MCF 10A (cell line): ENCODE data around the gene AP3S2. TPM values are rescaled to one million over a fixed set of nuclear protein-coding genes. Genes with fewer than 3 reads are reported as not detected.
"Not testable (repeated sequence)": the region's sequence is repeated elsewhere in the genome, so short reads cannot be mapped to it uniquely, and the experiment has no call there.

Experiments used
- BruUV-seq: library from RNA; stranded (reverse); fragments of 400-500 nt; replicated peaks from 2 replicates; lab custom pipeline; 2021; lab: Mats Ljungman, UMichigan
- CTCF ChIA-PET: fragments of 300-600 bp; sonication (Branson Sonifier 250); formaldehyde crosslinking; extraction: SDS; loops from one replicate; lab custom pipeline; 2021; ENCODE audit warnings: antibody characterized with exemption, inconsistent platforms; lab: Yijun Ruan, JAX
- POLR2A ChIA-PET: fragments of 300-600, 350-650 bp; sonication (Branson Sonifier 250); formaldehyde crosslinking; extraction: SDS; loops from one replicate; lab custom pipeline; 2020; ENCODE audit warnings: antibody characterized with exemption, inconsistent platforms; lab: Yijun Ruan, JAX
- DNase-seq: peaks from one replicate; pipeline ENCODE4 v3.0.0-alpha.2; 2018; ENCODE audit not compliant: unreplicated experiment
- H3K27ac Mint-ChIP-seq: one replicate; pipeline ENCODE4 v1.8.0; 2022; ENCODE audit warnings: mild to moderate bottlenecking, low read depth, mixed read lengths; ENCODE audit not compliant: unreplicated experiment
- H3K27me3 Mint-ChIP-seq: one replicate; pipeline ENCODE4 v1.8.0; 2022; ENCODE audit warnings: mixed read lengths; ENCODE audit not compliant: insufficient read depth, unreplicated experiment
- H3K36me3 Mint-ChIP-seq: one replicate; pipeline ENCODE4 v1.8.0; 2022; ENCODE audit warnings: mild to moderate bottlenecking, moderate library complexity, mixed read lengths; ENCODE audit not compliant: insufficient read depth, unreplicated experiment
- H3K4me1 Mint-ChIP-seq: one replicate; pipeline ENCODE4 v1.8.0; 2022; ENCODE audit warnings: mixed read lengths; ENCODE audit not compliant: insufficient read depth, unreplicated experiment
- H3K4me3 Mint-ChIP-seq: one replicate; pipeline ENCODE4 v1.8.0; 2022; ENCODE audit warnings: mild to moderate bottlenecking, moderate library complexity, mixed read lengths; ENCODE audit not compliant: unreplicated experiment
- H3K9me3 Mint-ChIP-seq: one replicate; pipeline ENCODE4 v1.8.0; 2022; ENCODE audit warnings: mixed read lengths; ENCODE audit not compliant: unreplicated experiment
- CTCF ChIP-seq: fragments of 200-600 bp; IDR thresholded peaks from one replicate; pipeline ENCODE4 v1.8.0; 2022; ENCODE audit warnings: antibody characterized with exemption, mild to moderate bottlenecking; ENCODE audit not compliant: unreplicated experiment
- intact Hi-C: fragments of 100-400 bp; cut with micrococcal nuclease; formaldehyde crosslinking; loops from 2 replicates; pipeline ENCODE4 v1.14.1; 2022
- total RNA-seq: library from RNA; stranded (reverse); gene quantifications from 2 replicates; pipeline ENCODE4 v1.2.3, GENCODE V29; 2022

AP3S2 gene
- total RNA-seq, 1 experiment from 2014 or later = 38.4 TPM

- H3K4me1 Mint-ChIP-seq = peaks cover 22% of the 10 kb centered on the region
- peak overlapping the region; percentile 10 for H3K27ac Mint-ChIP-seq
- H3K27me3 Mint-ChIP-seq = no peaks in the 10 kb centered on the region
- CTCF ChIA-PET = interaction anchor here (1.0 to 1.3 kb wide), 2 partner anchors 34 to 80 kb away, joined by 3 to 6 read pairs; no protein-coding TSS in a partner anchor
- peaks cover 98% of the 10 kb centered on the region for H3K36me3 Mint-ChIP-seq
- DNase-seq = peak; percentile 72
- H3K4me3 Mint-ChIP-seq = no peak overlapping the region
- BruUV-seq = no TSS peak
- POLR2A ChIA-PET = interaction anchor here (1.4 kb wide), 1 partner anchor 20 kb away, joined by 3 read pairs; the partner anchor contains the start of gene ANPEP
- H3K9me3 Mint-ChIP-seq = no peaks in the 10 kb centered on the region
- TF ChIP-seq CTCF = no peak
- intact Hi-C loops = no loop called here
These were observed 99.1 kb downstream of the AP3S2 start for GRCh38 chr15:89794627-89795241.

GRCh38 chr15:89792106-89792805, 101.5 kb downstream of the AP3S2 start:
- H3K36me3 Mint-ChIP-seq = peaks cover 98% of the 10 kb centered on the region
- no peak for TF ChIP-seq CTCF
- peaks cover 20% of the 10 kb centered on the region for H3K4me1 Mint-ChIP-seq
- H3K4me3 Mint-ChIP-seq = no peak overlapping the region
- no TSS peak for BruUV-seq
- no peak for DNase-seq
- no peaks in the 10 kb centered on the region for H3K9me3 Mint-ChIP-seq
- intact Hi-C loops = no loop called here
- H3K27me3 Mint-ChIP-seq = no peaks in the 10 kb centered on the region
- ChIA-PET CTCF (interaction anchor here (0.6 to 1.2 kb wide), 2 partner anchors 36 to 83 kb away, joined by 3 read pairs; no protein-coding TSS in a partner anchor), POLR2A (interaction anchor here (0.6 kb wide), 1 partner anchor 9 kb away, joined by 4 read pairs; no protein-coding TSS in a partner anchor)
- no peak overlapping the region for H3K27ac Mint-ChIP-seq

- no TSS peak for BruUV-seq
- ChIA-PET CTCF (no interaction called here), POLR2A (interaction anchor here (1.4 kb wide), 1 partner anchor 9 kb away, joined by 6 read pairs; no protein-coding TSS in a partner anchor)
- Mint-ChIP-seq H3K4me1 (peaks cover 15% of the 10 kb centered on the region), H3K27ac (no peak overlapping the region), H3K4me3 (no peak overlapping the region), H3K36me3 (peaks cover 98% of the 10 kb centered on the region), H3K9me3 (no peaks in the 10 kb centered on the region), H3K27me3 (no peaks in the 10 kb centered on the region)
- no peak for TF ChIP-seq CTCF
- DNase-seq = no peak
- intact Hi-C loops = no loop called here
These were observed 103.1 kb downstream of the AP3S2 start for GRCh38 chr15:89790661-89791060.

- no TSS peak for BruUV-seq
- peaks cover 98% of the 10 kb centered on the region for H3K36me3 Mint-ChIP-seq
- H3K4me3 Mint-ChIP-seq = no peak overlapping the region
- no peak overlapping the region for H3K27ac Mint-ChIP-seq
- intact Hi-C loops = no loop called here
- peaks cover 15% of the 10 kb centered on the region for H3K4me1 Mint-ChIP-seq
- no peak for DNase-seq
- no peak for TF ChIP-seq CTCF
- ChIA-PET CTCF (interaction anchor here (0.8 kb wide), 1 partner anchor 19 kb away, joined by 3 read pairs; no protein-coding TSS in a partner anchor), POLR2A (interaction anchor here (1.4 kb wide), 1 partner anchor 9 kb away, joined by 6 read pairs; no protein-coding TSS in a partner anchor)
- no peaks in the 10 kb centered on the region for H3K27me3 Mint-ChIP-seq
- no peaks in the 10 kb centered on the region for H3K9me3 Mint-ChIP-seq
These were observed 103.6 kb downstream of the AP3S2 start for GRCh38 chr15:89790206-89790605.

- POLR2A ChIA-PET = interaction anchor here (0.6 to 1.1 kb wide), 2 partner anchors 9 to 13 kb away, joined by 3 read pairs; partner anchors contain the start of gene MESP2
- CTCF ChIA-PET = interaction anchor here (1.0 to 1.6 kb wide), 2 partner anchors 10 to 86 kb away, joined by 3 to 4 read pairs; no protein-coding TSS in a partner anchor
- DNase-seq, H3K27me3 Mint-ChIP-seq, H3K9me3 Mint-ChIP-seq, H3K27ac Mint-ChIP-seq, intact Hi-C loops, H3K4me3 Mint-ChIP-seq, H3K4me1 Mint-ChIP-seq, BruUV-seq: not testable (repeated sequence)
- peaks cover 94% of the 10 kb centered on the region for H3K36me3 Mint-ChIP-seq
These were observed 105.2 kb downstream of the AP3S2 start for GRCh38 chr15:89788585-89788984.
